SH-SY5Y (cell line): Measurements from ENCODE around the gene VAV2.

ENCODE experiments used
- GATA2 ChIP-seq: IDR thresholded peaks from 2 replicates; pipeline ENCODE4 v1.6.1; 2011; ENCODE audit warnings: mild to moderate bottlenecking, low read depth, low read length
- GATA3 ChIP-seq: IDR thresholded peaks from 2 replicates; pipeline ENCODE4 v1.6.1; 2011; ENCODE audit warnings: low read depth, mild to moderate bottlenecking, low read length, moderate library complexity

DNA sequence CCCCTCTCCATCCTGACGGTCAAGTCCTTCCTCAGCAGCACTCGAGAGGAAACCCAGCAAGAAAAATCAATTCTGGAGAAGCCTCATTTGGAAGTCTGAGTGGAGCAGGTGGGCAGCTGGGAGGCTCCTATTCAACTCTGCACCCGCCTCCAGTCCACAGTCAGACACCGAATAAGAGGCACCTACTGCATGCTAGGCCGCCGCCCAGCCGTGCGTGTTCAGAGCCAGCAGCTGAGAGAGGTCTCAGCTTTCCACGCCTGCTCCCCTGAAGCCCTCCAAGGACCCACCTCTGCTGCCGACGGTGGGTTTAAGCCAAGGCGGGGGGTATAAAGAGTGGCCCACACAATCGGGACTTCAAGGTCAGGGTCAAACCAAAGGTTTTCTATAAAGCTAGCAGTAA lies 41.9 kb downstream of the VAV2 start:
- no peak for TF ChIP-seq GATA2
- no peak for TF ChIP-seq GATA3
